BJ (cell line): ENCODE results near the gene BMP2. TPM values are rescaled to one million over a fixed set of nuclear protein-coding genes. Genes with fewer than 3 reads are reported as not detected.

ENCODE experiments used
- CTCF ChIA-PET: fragments of 350-600 bp; formaldehyde crosslinking; extraction: SDS; loops from one replicate; lab custom pipeline; 2021; ENCODE audit warnings: antibody characterized with exemption, inconsistent platforms; lab: Yijun Ruan, JAX
- POLR2A ChIA-PET: fragments of 300-600 bp; sonication (Branson Sonifier 250); formaldehyde crosslinking; extraction: SDS; loops from one replicate; lab custom pipeline; 2021; ENCODE audit warnings: antibody characterized with exemption; lab: Charles Lee
- DNase-seq: peaks from one replicate; pipeline ENCODE4 v3.0.0-alpha.2; 2011; ENCODE audit warnings: low read depth
- H3K27me3 ChIP-seq: 2 replicates; pipeline ENCODE4 v1.6.0; 2011; ENCODE audit warnings: low read length; ENCODE audit not compliant: control insufficient read depth, insufficient read depth
- H3K36me3 ChIP-seq: 2 replicates; pipeline ENCODE4 v1.5.1; 2011; ENCODE audit warnings: low read length; ENCODE audit not compliant: control insufficient read depth, insufficient read depth
- H3K4me3 ChIP-seq: 2 replicates; pipeline ENCODE4 v1.5.1; 2011; ENCODE audit warnings: low read depth, mild to moderate bottlenecking, control low read depth, low read length
- polyA plus RNA-seq: library from polyadenylated mRNA; depleted of rRNA; stranded (reverse); fragments of >200 nt; gene quantifications from 2 replicates; pipeline ENCODE4 v1.2.3, GENCODE V29; 2011
- TF ChIP-seq, protein P1 (sequence below): IDR thresholded peaks from 2 replicates; pipeline ENCODE4 v1.5.1; 2011; ENCODE audit warnings: low read depth, mild to moderate bottlenecking, control low read depth, inconsistent platforms, low read length, moderate library complexity; ENCODE audit not compliant: insufficient read depth

Gene BMP2
- polyA plus RNA-seq, 1 experiment, result 0.07 TPM

DNA sequence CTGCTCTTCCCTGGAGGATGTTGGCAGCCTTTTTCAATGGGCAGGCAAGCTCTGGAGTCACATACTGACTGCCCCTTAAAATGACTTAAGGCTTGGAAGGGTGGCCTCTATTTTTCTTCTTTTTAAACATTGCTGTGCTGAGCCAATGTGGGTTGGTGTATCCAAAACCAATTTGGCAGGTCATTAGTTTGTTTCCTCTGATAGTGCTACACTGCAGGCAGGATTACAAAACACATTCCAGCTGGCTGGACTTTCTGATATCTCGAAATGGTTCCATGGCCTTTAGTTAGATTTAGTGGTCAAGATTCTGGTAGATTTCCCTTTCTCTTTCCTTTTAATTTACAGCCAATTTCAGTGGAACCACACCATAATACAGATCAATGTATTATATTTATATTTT, 28.1 kb upstream of the BMP2 start:
- POLR2A ChIA-PET, result no interaction called here
- DNase-seq, result no peak
- CTCF ChIA-PET, result no interaction called here
- Histone ChIP-seq H3K36me3 (no peaks in the 10 kb centered on the region), H3K4me3 (no peak overlapping the region), H3K27me3 (no peaks in the 10 kb centered on the region)
- TF ChIP-seq, protein P1, sequence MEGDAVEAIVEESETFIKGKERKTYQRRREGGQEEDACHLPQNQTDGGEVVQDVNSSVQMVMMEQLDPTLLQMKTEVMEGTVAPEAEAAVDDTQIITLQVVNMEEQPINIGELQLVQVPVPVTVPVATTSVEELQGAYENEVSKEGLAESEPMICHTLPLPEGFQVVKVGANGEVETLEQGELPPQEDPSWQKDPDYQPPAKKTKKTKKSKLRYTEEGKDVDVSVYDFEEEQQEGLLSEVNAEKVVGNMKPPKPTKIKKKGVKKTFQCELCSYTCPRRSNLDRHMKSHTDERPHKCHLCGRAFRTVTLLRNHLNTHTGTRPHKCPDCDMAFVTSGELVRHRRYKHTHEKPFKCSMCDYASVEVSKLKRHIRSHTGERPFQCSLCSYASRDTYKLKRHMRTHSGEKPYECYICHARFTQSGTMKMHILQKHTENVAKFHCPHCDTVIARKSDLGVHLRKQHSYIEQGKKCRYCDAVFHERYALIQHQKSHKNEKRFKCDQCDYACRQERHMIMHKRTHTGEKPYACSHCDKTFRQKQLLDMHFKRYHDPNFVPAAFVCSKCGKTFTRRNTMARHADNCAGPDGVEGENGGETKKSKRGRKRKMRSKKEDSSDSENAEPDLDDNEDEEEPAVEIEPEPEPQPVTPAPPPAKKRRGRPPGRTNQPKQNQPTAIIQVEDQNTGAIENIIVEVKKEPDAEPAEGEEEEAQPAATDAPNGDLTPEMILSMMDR, result no peak

DNA sequence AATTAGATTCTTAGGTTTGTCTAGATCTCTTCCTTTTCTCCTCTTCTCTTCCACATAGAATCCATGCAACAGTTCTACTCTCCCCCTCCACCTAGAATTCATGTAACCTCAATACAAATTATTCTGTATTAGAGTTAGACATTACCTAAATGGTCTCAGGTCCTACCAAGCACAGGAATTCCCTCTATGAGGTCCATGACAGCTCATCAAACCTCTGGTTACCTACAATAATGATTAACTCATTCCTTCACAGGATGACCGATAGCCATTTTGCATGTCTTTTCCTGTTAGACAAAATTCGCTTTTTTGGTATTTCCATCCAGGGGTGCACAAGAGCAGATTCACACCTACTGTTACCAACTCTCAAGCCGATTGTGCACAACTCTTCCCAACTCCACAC, 27.4 kb upstream of the BMP2 start:
- Histone ChIP-seq H3K36me3 (no peaks in the 10 kb centered on the region), H3K27me3 (no peaks in the 10 kb centered on the region), H3K4me3 (no peak overlapping the region)
- POLR2A ChIA-PET, result no interaction called here
- TF ChIP-seq, protein P1, result no peak
- CTCF ChIA-PET, result no interaction called here
- no peak for DNase-seq

DNA sequence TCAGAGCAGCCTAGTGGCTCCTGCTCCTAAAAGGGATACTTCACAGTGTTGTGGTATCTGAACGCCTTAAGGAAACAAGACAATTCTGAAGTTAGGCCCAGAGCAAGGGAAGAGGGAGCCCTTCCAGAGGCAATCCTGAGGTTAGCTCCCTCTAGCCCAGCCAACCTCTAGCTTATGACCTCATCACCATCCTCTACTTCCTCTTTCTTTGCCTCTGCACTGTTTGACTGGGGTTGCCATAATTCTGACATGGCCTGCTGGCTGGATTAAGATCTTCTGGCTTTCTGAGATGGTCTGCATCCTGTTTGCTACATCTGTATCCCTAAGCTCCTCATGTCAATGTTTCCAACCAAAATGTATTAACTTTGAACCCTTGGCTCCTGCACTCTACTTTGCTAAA, 23.3 kb upstream of the BMP2 start:
- CTCF ChIA-PET, result interaction anchor here (0.6 to 1.2 kb wide), 2 partner anchors 8 to 45 kb away, joined by 3 to 4 read pairs; no protein-coding TSS in a partner anchor
- no peaks in the 10 kb centered on the region for H3K27me3 ChIP-seq
- H3K36me3 ChIP-seq, result no peaks in the 10 kb centered on the region
- POLR2A ChIA-PET, result no interaction called here
- DNase-seq, result no peak
- H3K4me3 ChIP-seq, result no peak overlapping the region
- TF ChIP-seq, protein P1, result no peak

DNA sequence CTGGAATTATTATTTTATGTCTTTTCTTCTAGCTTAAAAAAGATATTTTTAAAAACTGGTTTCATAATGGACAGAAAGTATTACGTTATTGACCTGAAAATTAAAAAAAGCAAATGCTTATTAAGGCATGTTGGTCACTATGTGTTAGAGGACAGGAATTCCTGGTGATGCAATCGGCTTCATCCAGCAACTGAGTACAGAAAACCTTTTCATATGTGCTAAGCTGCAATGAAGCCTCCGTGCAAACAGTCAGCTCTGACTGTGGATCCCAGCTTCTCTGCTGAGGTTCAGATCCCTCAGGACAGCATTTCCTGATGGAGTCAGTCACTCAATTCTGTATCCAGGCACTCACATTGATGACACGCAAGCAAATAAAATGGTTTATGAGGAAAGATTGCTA, 22.7 kb upstream of the BMP2 start:
- H3K36me3 ChIP-seq, result no peaks in the 10 kb centered on the region
- H3K4me3 ChIP-seq, result no peak overlapping the region
- CTCF ChIA-PET, result interaction anchor here (0.6 to 1.2 kb wide), 2 partner anchors 9 to 45 kb away, joined by 3 to 4 read pairs; no protein-coding TSS in a partner anchor
- H3K27me3 ChIP-seq, result no peaks in the 10 kb centered on the region
- POLR2A ChIA-PET, result no interaction called here
- DNase-seq, result no peak
- TF ChIP-seq, protein P1, result no peak

DNA sequence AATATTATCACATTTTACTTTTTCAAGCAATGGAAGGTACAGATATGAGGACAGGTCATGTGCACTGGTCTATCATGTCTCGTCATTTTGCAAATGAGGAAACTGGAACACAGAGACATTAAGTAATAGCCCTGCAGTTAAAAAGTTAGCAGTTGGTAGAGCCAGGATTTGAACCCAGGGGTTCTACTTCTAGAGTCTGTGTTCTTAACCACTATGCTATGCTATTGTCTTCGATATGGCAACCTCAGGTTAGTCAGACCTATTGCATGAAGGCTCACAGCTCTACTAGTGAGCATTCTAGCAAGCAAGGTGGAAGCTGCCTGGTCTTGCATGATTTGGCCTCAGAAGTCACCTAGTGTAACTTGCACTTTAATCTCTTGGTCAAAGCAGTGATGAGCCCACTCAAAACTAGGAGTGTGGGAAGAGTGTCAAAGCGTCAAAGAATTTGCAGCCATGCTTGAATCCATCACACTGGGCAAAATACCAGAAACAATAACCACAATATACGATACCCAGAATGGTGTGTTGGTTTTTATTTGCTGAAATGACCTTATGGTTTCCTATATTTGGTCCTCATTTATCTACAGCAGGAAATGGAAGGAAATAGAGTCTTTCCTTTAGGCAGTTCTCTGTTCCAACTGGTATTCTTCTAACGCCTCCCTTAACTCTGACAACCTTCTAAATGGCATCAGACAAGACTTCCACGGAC, 20.4 kb upstream of the BMP2 start:
- no peaks in the 10 kb centered on the region for H3K27me3 ChIP-seq
- no peak for DNase-seq
- no peaks in the 10 kb centered on the region for H3K36me3 ChIP-seq
- TF ChIP-seq, protein P1, result no peak
- ChIA-PET CTCF (no interaction called here), POLR2A (no interaction called here)
- H3K4me3 ChIP-seq, result no peak overlapping the region
